Measurements from ENCODE around the gene SDHB. TPM values are rescaled to one million over a fixed set of nuclear protein-coding genes. Genes with fewer than 3 reads are reported as not detected.

SDHB gene
- total RNA-seq, 4 donors from 2014 or later = 77.6 to 154 (median 86.2) TPM

- 85 to 87% methylated on average over 4 of the region's 4 CpGs for WGBS, 2 donors
- TF ChIP-seq POLR2A (IDR thresholded peaks at IDR 0.05) = no peak
- TF ChIP-seq, protein P1, sequence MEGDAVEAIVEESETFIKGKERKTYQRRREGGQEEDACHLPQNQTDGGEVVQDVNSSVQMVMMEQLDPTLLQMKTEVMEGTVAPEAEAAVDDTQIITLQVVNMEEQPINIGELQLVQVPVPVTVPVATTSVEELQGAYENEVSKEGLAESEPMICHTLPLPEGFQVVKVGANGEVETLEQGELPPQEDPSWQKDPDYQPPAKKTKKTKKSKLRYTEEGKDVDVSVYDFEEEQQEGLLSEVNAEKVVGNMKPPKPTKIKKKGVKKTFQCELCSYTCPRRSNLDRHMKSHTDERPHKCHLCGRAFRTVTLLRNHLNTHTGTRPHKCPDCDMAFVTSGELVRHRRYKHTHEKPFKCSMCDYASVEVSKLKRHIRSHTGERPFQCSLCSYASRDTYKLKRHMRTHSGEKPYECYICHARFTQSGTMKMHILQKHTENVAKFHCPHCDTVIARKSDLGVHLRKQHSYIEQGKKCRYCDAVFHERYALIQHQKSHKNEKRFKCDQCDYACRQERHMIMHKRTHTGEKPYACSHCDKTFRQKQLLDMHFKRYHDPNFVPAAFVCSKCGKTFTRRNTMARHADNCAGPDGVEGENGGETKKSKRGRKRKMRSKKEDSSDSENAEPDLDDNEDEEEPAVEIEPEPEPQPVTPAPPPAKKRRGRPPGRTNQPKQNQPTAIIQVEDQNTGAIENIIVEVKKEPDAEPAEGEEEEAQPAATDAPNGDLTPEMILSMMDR (IDR thresholded peaks at IDR 0.05) = no peak
- DNase-seq (ENCODE audit: low spot score in 2 of 2) = no peak
- intact Hi-C loops (cut with DNase I; ENCODE audit: low total_unique reads) = no loop called here
- H3K4me3 ChIP-seq (ENCODE audit: low read depth, poor library complexity, severe bottlenecking) = no peak overlapping the region
Observed at GRCh38 chr1:16978139-16978538, 75.7 kb downstream of the SDHB start.

DNA sequence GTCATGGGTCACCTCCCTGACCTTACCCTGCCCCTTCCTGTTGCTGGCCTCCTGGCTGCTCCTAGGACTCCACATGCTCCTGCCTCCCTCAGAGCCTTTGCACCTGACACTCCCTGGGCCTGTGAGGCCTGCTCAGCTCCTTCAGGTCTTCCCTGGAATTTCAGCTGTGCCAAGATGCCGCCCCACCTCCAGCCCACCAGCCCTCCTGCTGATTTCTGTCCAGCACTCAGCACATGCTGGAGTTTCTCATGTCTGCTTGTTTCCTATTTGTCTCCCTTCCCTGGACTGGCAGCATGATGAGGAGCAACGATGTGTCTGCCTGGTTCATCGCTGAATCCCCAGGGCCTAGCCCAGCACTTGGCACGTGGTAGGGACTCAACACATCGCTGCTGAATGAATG lies 76.5 kb downstream of the SDHB start:
- DNase-seq (ENCODE audit: low spot score in 2 of 2) = no peak
- intact Hi-C loops (cut with DNase I; ENCODE audit: low total_unique reads) = no loop called here
- H3K4me3 ChIP-seq (ENCODE audit: low read depth, poor library complexity, severe bottlenecking) = no peak overlapping the region
- 83 to 94% methylated on average over 5 of the region's 5 CpGs for WGBS, 2 donors
- TF ChIP-seq, protein P1 (IDR thresholded peaks at IDR 0.05) = no peak
- no peak for TF ChIP-seq POLR2A (IDR thresholded peaks at IDR 0.05)

DNA sequence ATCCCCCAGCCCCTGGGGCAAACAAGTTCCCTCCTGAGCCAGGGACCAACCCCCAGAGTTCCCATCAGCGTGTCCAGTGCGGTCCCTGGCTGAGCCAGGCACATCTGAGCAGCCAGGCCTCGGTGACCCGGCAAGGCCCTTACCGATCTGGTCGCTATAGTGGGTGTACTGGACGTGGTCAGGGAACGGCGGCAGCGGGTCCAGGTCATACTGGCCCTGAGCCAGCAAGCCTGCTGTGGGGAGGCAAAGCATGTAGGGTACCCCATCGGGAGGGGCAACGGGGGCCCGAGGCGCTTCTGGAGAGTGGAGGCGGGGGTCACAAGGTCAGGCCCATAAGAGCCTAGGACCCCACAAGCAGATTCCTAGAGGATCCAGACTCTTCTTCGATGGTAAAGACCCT lies 76.9 kb downstream of the SDHB start:
- no peak for TF ChIP-seq POLR2A (IDR thresholded peaks at IDR 0.05)
- TF ChIP-seq, protein P1 (IDR thresholded peaks at IDR 0.05) = no peak
- no peak overlapping the region for H3K4me3 ChIP-seq (ENCODE audit: low read depth, poor library complexity, severe bottlenecking)
- WGBS, 2 donors = 77 to 84% methylated on average over 16 of the region's 16 CpGs
- no peak for DNase-seq (ENCODE audit: low spot score in 2 of 2)
- intact Hi-C loops (cut with DNase I; ENCODE audit: low total_unique reads) = no loop called here

- no peak for DNase-seq (ENCODE audit: low spot score in 2 of 2)
- TF ChIP-seq POLR2A (IDR thresholded peaks at IDR 0.05) = no peak
- TF ChIP-seq, protein P1 (IDR thresholded peaks at IDR 0.05) = no peak
- 49 to 52% methylated on average over 13 to 14 of the region's 14 CpGs for WGBS, 2 donors
- H3K4me3 ChIP-seq (ENCODE audit: low read depth, poor library complexity, severe bottlenecking) = no peak overlapping the region
- intact Hi-C loops (cut with DNase I; ENCODE audit: low total_unique reads) = no loop called here
Observed at GRCh38 chr1:16975838-16976237, 78.0 kb downstream of the SDHB start.

DNA sequence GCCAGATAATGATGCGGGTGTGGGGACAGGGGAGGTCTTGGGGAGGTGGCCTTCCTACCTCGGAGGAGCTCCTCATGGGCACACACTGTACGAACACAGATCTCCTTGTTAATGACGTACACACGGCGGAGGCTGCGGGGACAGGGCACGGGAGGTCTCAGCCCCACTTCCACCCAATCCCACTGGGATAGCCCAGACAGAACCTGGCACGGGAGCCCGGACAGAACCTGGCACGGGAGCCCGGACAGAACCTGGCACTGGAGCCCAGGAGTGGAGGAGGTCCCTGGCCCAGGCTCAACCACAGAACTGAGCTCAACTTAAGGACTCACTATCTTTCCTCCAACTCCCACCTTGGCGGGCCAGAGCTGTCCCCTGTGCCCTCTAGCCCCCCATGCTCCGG lies 78.6 kb downstream of the SDHB start:
- 52 to 71% methylated on average over 10 to 14 of the region's 14 CpGs for WGBS, 2 donors
- H3K4me3 ChIP-seq (ENCODE audit: low read depth, poor library complexity, severe bottlenecking) = no peak overlapping the region
- no peak for DNase-seq (ENCODE audit: low spot score in 2 of 2)
- intact Hi-C loops (cut with DNase I; ENCODE audit: low total_unique reads) = no loop called here
- TF ChIP-seq POLR2A (IDR thresholded peaks at IDR 0.05) = no peak
- TF ChIP-seq, protein P1 (IDR thresholded peaks at IDR 0.05) = no peak

DNA sequence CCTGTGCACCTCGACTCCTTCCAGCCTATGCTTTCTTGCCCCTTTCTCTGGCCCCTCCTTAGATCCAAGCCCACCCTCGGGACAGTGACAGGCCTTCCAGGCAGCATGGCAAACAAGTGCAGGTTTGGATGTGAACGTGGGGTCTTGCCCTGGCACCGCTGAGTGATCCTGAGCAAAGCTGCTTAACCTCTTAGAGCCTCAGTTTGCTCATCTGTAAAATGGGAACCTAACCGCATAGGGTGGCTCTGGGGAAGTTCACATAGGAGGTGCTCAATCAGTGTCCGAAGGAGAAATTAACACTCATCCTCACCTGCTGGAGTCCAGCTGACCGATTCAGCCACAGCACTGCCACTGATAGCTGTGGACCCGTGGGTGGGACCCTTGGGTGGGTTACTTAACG lies 80.6 kb downstream of the SDHB start:
- 81 to 90% methylated on average over 9 of the region's 9 CpGs for WGBS, 2 donors
- intact Hi-C loops (cut with DNase I; ENCODE audit: low total_unique reads) = no loop called here

More for the DNA sequence above, 80.6 kb downstream of the SDHB start:
- H3K4me3 ChIP-seq (ENCODE audit: low read depth, poor library complexity, severe bottlenecking) = no peak overlapping the region
- no peak for DNase-seq (ENCODE audit: low spot score in 2 of 2)
- TF ChIP-seq, protein P1 (IDR thresholded peaks at IDR 0.05) = no peak
- TF ChIP-seq POLR2A (IDR thresholded peaks at IDR 0.05) = no peak
